H9 (cell line): ENCODE data around the gene PLXNA1. TPM values are rescaled to one million over a fixed set of nuclear protein-coding genes. Genes with fewer than 3 reads are reported as not detected.

ENCODE experiments used
- DNase-seq: peaks from one replicate; pipeline ENCODE4 v3.0.0-alpha.2; 2017
- H2AFZ ChIP-seq: one replicate; pipeline ENCODE4 v1.6.1; 2013; ENCODE audit warnings: mild to moderate bottlenecking, low read length, control low read depth, moderate library complexity
- H2AK5ac ChIP-seq: 2 replicates; pipeline ENCODE4 v1.6.1; 2013; ENCODE audit warnings: low read length, control low read depth, mixed read lengths; ENCODE audit not compliant: insufficient read length
- H2BK120ac ChIP-seq: one replicate; pipeline ENCODE4 v1.6.1; 2013; ENCODE audit warnings: low read depth, mild to moderate bottlenecking, low read length, control low read depth, inconsistent platforms; ENCODE audit not compliant: poor library complexity, severe bottlenecking
- H2BK12ac ChIP-seq: 2 replicates; pipeline ENCODE4 v1.6.1; 2013; ENCODE audit warnings: low read length, control low read depth, mixed read lengths, low read depth; ENCODE audit not compliant: insufficient read length
- H2BK15ac ChIP-seq: 2 replicates; pipeline ENCODE4 v1.6.1; 2013; ENCODE audit warnings: low read depth, low read length, control low read depth
- H2BK20ac ChIP-seq: one replicate; pipeline ENCODE4 v1.6.1; 2013; ENCODE audit warnings: low read depth, mild to moderate bottlenecking, low read length, control low read depth, inconsistent platforms; ENCODE audit not compliant: poor library complexity, severe bottlenecking
- H2BK5ac ChIP-seq: 2 replicates; pipeline ENCODE4 v1.6.1; 2013; ENCODE audit warnings: low read length, control low read depth, mixed read lengths; ENCODE audit not compliant: insufficient read length
- H3K14ac ChIP-seq: 2 replicates; pipeline ENCODE4 v1.6.1; 2013; ENCODE audit warnings: low read length, control low read depth; ENCODE audit not compliant: insufficient read depth
- H3K18ac ChIP-seq: 2 replicates; pipeline ENCODE4 v1.6.1; 2013; ENCODE audit warnings: low read depth, mild to moderate bottlenecking, mixed read lengths, low read length, control low read depth; ENCODE audit not compliant: insufficient read length
- H3K23ac ChIP-seq: 2 replicates; pipeline ENCODE4 v1.6.1; 2013; ENCODE audit warnings: low read length, control low read depth, mixed read lengths, low read depth; ENCODE audit not compliant: insufficient read length
- H3K23me2 ChIP-seq: 2 replicates; pipeline ENCODE4 v1.6.1; 2013; ENCODE audit warnings: low read depth, mild to moderate bottlenecking, mixed read lengths, low read length, control low read depth; ENCODE audit not compliant: insufficient read length, poor library complexity, severe bottlenecking
- H3K27ac ChIP-seq: 2 replicates; pipeline ENCODE4 v1.5.1; 2013; ENCODE audit warnings: low read length, control low read depth, mixed read lengths, low read depth; ENCODE audit not compliant: insufficient read length
- H3K27me3 ChIP-seq: 2 replicates; pipeline ENCODE4 v1.6.1; 2013; ENCODE audit warnings: low read length, control low read depth, inconsistent platforms; ENCODE audit not compliant: insufficient read depth
- H3K4ac ChIP-seq: 2 replicates; pipeline ENCODE4 v1.6.1; 2013; ENCODE audit warnings: low read depth, mild to moderate bottlenecking, control low read depth, inconsistent platforms, low read length, moderate library complexity
- H3K4me1 ChIP-seq: 2 replicates; pipeline ENCODE4 v1.6.1; 2013; ENCODE audit warnings: low read length, control low read depth, inconsistent platforms; ENCODE audit not compliant: insufficient read depth
- H3K4me2 ChIP-seq: 2 replicates; pipeline ENCODE4 v1.6.1; 2013; ENCODE audit warnings: low read length, control low read depth, mixed read lengths; ENCODE audit not compliant: insufficient read length, insufficient read depth
- H3K56ac ChIP-seq: 2 replicates; pipeline ENCODE4 v1.6.1; 2013; ENCODE audit warnings: low read depth, mild to moderate bottlenecking, mixed read lengths, low read length, control low read depth; ENCODE audit not compliant: insufficient read length
- H3K79me1 ChIP-seq: 2 replicates; pipeline ENCODE4 v1.6.1; 2013; ENCODE audit warnings: low read depth, mild to moderate bottlenecking, moderate library complexity, low read length, control low read depth, inconsistent platforms; ENCODE audit not compliant: insufficient read depth, poor library complexity, severe bottlenecking
- H3K79me2 ChIP-seq: 2 replicates; pipeline ENCODE4 v1.6.1; 2013; ENCODE audit warnings: low read length, control low read depth, inconsistent platforms; ENCODE audit not compliant: insufficient read depth
- H3K9ac ChIP-seq: 2 replicates; pipeline ENCODE4 v1.6.1; 2013; ENCODE audit warnings: low read length, control low read depth, mixed read lengths; ENCODE audit not compliant: insufficient read length; ENCODE audit errors: extremely low read depth
- H3K9me3 ChIP-seq: one replicate; pipeline ENCODE4 v1.6.1; 2013; ENCODE audit warnings: low read depth, low read length, inconsistent platforms; ENCODE audit not compliant: control insufficient read depth
- H3T11ph ChIP-seq: one replicate; pipeline ENCODE4 v1.6.1; 2013; ENCODE audit warnings: mild to moderate bottlenecking, low read length, control low read depth, inconsistent platforms
- H4K20me1 ChIP-seq: one replicate; pipeline ENCODE4 v1.6.1; 2013; ENCODE audit not compliant: control insufficient read depth, insufficient read length, insufficient read depth
- H4K5ac ChIP-seq: 2 replicates; pipeline ENCODE4 v1.6.1; 2013; ENCODE audit warnings: low read depth, mild to moderate bottlenecking, mixed read lengths, low read length, control low read depth; ENCODE audit not compliant: insufficient read length
- H4K8ac ChIP-seq: replicated peaks from 2 replicates; pipeline ENCODE4 v1.6.1; 2013; ENCODE audit warnings: low read length, control low read depth, mixed read lengths, low read depth; ENCODE audit not compliant: insufficient read length
- H4K91ac ChIP-seq: 2 replicates; pipeline ENCODE4 v1.6.1; 2013; ENCODE audit warnings: low read depth, mild to moderate bottlenecking, moderate library complexity, mixed read lengths, low read length, control low read depth; ENCODE audit not compliant: insufficient read length
- H3K27ac Mint-ChIP-seq, 3 experiments: 2 replicates in 2 of 3; 3 replicates in 1 of 3; pipeline ENCODE4 v1.8.0; 2020 to 2021; ENCODE audit warnings: mixed read lengths in 3 of 3, mild to moderate bottlenecking in 1 of 3, moderate library complexity in 1 of 3
- H3K27me3 Mint-ChIP-seq: 2 replicates; pipeline ENCODE4 v1.8.0; 2021; ENCODE audit warnings: low read depth, mild to moderate bottlenecking, moderate library complexity, mixed read lengths
- H3K36me3 Mint-ChIP-seq, 3 experiments: 2 replicates in 2 of 3; 3 replicates in 1 of 3; pipeline ENCODE4 v1.8.0; 2020 to 2021; ENCODE audit warnings: low read depth in 3 of 3, mixed read lengths in 3 of 3; ENCODE audit not compliant: insufficient read depth in 1 of 3
- H3K4me1 Mint-ChIP-seq, 2 experiments: 2 replicates each; pipeline ENCODE4 v1.8.0; 2020; ENCODE audit warnings: mixed read lengths in 2 of 2
- H3K4me3 Mint-ChIP-seq, 2 experiments: 2 replicates in 1 of 2; 3 replicates in 1 of 2; pipeline ENCODE4 v1.8.0; 2020 to 2021; ENCODE audit warnings: mild to moderate bottlenecking in 2 of 2, mixed read lengths in 2 of 2, moderate library complexity in 1 of 2
- H3K9me3 Mint-ChIP-seq, 2 experiments: 2 replicates in 1 of 2; 3 replicates in 1 of 2; pipeline ENCODE4 v1.8.0; 2020; ENCODE audit warnings: mild to moderate bottlenecking in 2 of 2, mixed read lengths in 2 of 2, moderate library complexity in 1 of 2
- CTCF ChIP-seq: fragments of 200-600 bp; sonication (generic); conservative IDR thresholded peaks from 3 replicates; pipeline ENCODE4 v1.8.0; 2021; ENCODE audit warnings: antibody characterized with exemption, mild to moderate bottlenecking
- WGBS: extraction: QIAGEN DNeasy Blood & Tissue Kit; methylation state at CpG from one replicate; pipeline ENCODE4 v1.1.7; 2013; ENCODE audit warnings: missing lambda C conversion rate, low lambda C conversion rate, mixed read lengths; ENCODE audit not compliant: insufficient read length; ENCODE audit errors: extremely low coverage; 5-methylcytosine and 5-hydroxymethylcytosine counted together
- total RNA-seq: library from RNA; stranded (reverse); gene quantifications from 2 replicates; pipeline ENCODE4 v1.2.1, GENCODE V29; 2021

PLXNA1 gene
- total RNA-seq, 1 experiment from 2014 or later: 42.1 TPM

DNA sequence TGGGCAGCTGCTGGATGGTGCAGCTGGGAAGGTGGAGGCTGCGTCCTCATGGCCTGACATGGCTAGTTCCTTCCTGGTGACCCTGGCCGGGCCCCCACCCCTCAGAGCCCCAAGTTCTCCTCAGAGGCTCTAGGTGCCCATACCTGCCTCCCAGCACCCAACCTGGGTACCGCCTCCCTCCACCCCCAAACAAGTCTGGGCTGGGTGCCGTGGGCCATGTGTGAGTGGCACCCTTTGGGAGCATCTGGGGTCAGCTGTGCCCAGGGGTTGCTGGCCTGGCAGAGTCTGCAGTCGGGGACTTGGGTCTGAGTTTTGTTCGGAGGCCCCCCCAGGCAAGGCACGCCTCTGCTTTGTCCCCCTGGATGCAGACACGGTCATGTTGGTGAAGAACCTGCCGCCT lies 10.5 kb downstream of the PLXNA1 start:
- no peaks in the 10 kb centered on the region for H3K9me3 Mint-ChIP-seq
- peaks cover 4 to 26% (median 20%) of the 10 kb centered on the region in 3 experiments; a peak in 6 of 7 replicates for H3K36me3 Mint-ChIP-seq
- no peak overlapping the region for H3K4me3 Mint-ChIP-seq
- Histone ChIP-seq H2BK5ac (no peak overlapping the region), H3K79me1 (no peaks in the 10 kb centered on the region), H3K4ac (no peak overlapping the region), H3K27me3 (no peaks in the 10 kb centered on the region), H2AK5ac (no peak overlapping the region), H3K27ac (no peak overlapping the region), H3K23me2 (no peaks in the 10 kb centered on the region), H3K4me1 (peaks cover under 1% of the 10 kb centered on the region; the same call in 1 of the 2 replicates), H3K56ac (no peak overlapping the region), H4K5ac (no peak overlapping the region), H3K23ac (no peak overlapping the region), H4K8ac (no peak overlapping the region), H2BK15ac (no peak overlapping the region), H4K20me1 (no peaks in the 10 kb centered on the region), H3K9ac (no peak overlapping the region), H3K18ac (no peak overlapping the region), H2BK12ac (no peak overlapping the region), H3K4me2 (no peak overlapping the region), H3K79me2 (no peaks in the 10 kb centered on the region; the same call in 1 of the 2 replicates), H3K9me3 (no peaks in the 10 kb centered on the region), H3T11ph (no peak overlapping the region), H2BK120ac (no peak overlapping the region), H2BK20ac (no peak overlapping the region), H2AFZ (no peak overlapping the region), H4K91ac (no peak overlapping the region), H3K14ac (no peak overlapping the region)
- no peak for DNase-seq
- H3K27me3 Mint-ChIP-seq: no peaks in the 10 kb centered on the region
- H3K27ac Mint-ChIP-seq: peak overlapping the region in 1 of 3 experiments; percentile 67; a peak in 1 of 7 replicates
- H3K4me1 Mint-ChIP-seq: peaks cover 2 to 12% of the 10 kb centered on the region in 2 experiments; a peak in 3 of 4 replicates
- no CpG with 5 or more reads among the region's 9 CpGs for WGBS
- TF ChIP-seq CTCF: no peak
